T follicular helper cell (primary cell): ENCODE measurements around the gene METTL1.
A peak's percentile ranks its signal among the peaks of the same experiment; 100 is the strongest.
"Not testable (repeated sequence)": the region's sequence is repeated elsewhere in the genome, so short reads cannot be mapped to it uniquely, and the experiment has no call there.

Experiments
- DNase-seq: peaks from one replicate; pipeline ENCODE4 v3.0.0-alpha.2; 2020; ENCODE audit warnings: low read depth

The METTL1 gene

DNA sequence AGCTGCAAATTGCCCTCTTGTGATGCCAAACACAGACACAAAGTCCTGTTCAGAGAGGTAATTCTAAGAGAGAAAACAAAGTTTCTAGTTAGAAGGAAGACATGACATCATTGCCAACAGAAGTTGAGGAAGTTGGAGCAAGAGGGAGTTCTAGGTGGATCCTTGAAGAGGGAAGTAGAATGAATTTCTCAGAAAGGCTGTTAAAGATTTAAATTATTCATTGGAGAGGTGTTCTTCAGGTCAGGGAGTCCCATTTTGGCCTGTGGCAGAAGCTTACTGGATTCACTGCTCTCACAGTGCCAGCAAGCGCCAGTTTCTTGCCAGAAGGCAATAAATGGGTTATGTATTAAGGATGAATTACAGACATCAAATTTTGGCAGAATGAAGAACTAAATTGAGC is 26.0 kb upstream of the METTL1 start:
- DNase-seq, result no peak

DNA sequence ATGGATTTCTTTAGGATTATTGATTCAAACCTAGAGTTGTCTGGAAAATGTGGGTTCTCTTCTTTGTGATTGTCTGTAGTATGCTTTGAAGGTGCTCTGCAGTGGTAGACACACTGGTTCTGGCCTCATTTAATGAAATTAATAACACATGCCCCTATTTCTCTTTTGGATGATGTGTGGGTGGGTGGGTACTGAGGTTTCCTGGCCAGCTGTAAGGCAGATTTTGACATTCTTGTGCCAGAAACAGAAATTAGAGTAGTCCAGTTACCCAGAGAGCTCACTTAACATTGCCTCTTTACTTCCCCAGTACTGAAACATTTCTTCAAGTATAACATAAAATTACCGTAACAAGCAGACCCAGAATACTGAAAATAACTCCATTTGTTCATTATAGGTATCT is 25.1 kb upstream of the METTL1 start:
- DNase-seq, result no peak

DNA sequence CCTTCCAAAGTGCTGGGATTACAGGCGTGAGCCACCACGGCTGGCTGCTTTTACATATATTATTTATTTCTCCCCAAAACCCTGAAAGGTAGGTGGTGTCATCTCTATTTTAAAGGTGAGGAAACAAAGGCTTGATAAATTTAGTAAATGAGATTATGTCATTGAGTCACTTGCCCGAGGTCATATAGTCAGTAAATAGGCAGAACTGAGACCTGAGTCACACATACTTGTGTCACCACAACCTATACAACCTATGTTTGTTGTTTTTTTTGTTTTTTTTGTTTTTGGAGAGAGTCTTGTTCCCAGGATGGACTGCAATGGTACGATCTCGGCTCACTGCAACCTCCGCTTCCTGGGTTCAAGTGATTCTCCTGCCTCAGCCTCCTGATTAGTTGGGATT is 23.4 kb upstream of the METTL1 start:
- no peak for DNase-seq

DNA sequence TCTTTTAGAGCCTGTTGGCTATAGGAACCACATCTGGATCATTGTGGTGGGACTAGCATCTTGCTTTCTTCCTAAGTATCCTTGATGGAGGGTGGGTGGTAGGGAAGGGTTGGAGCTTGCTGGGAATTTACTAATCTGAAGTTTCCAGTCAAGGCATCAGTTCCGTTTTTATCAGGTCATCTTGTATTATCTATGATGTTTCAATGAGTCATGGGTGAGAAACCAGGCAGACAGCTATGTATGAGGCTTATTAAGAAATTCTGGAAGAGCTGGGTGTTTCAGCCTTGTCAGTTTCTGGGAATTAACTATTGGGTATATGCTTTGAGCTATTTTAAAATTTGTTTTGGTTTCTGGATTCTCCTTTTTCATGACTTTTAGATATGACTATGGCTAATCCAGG is 22.0 kb upstream of the METTL1 start:
- DNase-seq, result no peak

DNA sequence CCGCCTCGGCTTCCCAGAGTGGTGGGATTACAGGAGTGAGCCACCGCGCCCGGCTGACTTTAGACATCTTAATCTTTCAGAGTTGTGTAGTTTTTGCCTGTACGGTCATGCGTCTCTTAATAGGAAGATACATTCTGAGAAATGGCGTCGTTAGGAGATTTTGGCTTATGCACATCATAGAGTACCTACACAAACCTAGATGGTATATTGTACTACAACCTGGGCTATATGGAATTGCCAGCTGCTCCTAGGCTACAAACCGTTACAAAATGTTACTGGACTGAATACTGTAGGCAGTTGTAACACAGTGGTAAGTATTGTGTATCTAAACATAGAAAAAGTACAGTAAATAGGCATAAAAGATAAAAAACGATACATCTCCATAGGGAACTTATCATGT is 12.0 kb upstream of the METTL1 start:
- DNase-seq, result no peak

DNA sequence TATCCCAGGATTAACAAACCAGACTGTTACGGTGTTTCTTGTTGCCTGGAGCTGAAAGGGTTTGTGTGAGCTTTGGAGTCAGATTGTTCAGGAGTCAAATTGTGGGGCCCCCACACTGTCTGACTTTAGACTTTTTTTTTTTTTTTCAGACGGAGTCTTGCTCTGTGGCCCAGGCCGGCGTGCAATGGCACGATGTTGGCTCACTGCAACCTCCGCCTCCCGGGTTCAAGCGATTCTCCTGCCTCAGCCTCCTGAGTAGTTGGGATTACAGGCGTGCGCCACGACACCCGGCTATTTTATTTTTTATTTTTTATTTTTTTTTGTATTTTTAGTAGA is 11.5 kb upstream of the METTL1 start:
- no peak for DNase-seq

DNA sequence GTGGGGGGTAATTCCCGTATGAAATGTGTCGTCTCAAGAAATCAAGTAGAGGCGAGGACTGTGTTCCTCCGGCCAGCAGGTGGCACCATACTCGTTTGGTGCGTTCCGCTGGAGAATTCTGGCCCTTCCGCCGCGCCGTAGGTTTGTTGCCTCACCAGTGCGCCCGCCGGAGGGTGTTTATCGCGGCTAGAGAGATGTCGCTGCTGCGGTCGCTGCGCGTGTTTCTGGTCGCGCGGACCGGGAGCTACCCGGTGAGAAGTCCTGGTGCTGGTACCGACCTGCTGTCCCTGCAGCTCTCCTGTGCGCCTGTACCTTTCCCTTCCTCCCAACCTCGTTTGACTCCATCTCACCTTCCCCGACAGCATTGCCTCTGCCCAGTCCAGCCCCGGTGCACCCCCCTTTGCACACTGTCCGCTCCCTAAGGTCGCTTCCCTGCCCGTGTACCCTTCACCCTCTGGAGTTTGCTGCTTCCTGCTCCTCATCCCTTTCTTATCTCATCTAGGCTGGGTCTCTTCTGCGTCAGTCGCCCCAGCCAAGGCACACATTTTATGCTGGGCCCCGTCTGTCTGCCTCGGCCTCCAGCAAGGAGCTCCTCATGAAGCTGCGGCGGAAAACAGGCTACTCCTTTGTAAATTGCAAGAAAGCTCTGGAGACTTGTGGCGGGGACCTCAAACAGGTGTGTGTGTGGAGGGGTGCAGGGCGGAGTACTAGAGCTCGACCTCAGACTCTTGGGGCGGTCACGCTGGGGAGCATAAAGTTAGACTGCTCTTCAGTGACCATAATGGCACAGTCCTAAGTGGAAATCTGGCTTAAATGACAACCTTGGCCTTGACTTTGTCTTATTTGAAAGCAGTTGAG is 10.9 kb upstream of the METTL1 start, which contains the start of gene TSFM:
Gene TSFM (plus strand): TSS at position 180 of the 858 bp plus-strand sequence. CDS start 15 bp downstream, at position 195.
- DNase-seq, result peak; percentile 95

DNA sequence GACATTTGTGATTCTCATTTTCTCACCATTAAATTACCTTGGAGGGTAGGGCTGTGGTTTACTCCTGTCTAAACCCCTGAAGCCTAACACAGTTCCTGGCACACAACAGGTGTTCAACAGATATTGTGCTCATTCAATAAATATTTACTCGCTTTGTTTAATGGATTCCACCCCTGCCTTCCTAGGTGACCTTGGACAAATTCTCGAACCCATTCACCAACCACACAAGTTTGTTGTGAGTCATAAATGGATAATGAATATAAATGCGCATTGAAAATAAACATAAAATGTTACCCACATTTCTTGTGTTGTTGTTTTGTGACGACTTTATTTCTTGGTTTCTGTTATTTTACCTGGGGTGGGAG is 10.3 kb upstream of the METTL1 start:
- no peak for DNase-seq

DNA sequence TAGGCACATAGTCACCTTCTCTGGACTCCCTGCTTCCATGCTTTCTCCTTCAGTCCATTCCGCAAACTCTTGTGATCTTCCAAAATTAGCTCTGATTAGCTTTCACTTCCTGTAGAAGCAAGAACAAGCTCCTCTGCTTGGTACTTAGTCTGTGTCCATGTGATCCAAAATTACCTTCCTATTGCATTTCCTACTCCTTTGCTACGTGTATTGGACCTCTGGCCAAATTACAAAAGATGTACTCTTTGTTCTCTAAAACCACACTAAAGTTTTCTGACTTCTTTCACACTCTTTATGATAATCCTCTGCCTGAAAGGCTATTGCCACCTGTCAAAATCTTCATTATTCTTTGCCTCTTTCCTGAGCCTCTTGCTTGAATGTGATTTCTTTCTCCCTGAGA is 9.9 kb upstream of the METTL1 start:
- no peak for DNase-seq

DNA sequence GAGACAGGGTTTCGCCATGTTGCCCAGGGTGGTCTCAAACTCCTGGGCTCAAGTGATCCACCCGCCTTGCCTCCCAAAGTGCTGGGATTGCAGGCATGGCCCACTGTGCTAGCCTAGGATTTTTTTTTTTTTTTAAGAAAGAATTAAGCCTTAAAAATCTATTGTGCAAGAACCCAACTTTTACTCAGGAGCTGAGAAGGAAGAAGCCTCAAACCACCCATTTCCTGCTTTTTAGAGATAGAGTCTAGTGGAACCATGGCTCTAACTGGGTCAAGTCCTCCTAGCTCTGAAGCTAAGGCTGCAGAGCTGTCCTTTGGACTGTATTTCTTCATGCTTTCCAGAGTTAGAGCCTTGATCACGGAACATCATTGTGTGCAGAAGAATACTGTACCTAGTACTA is 9.3 kb upstream of the METTL1 start:
- no peak for DNase-seq

DNA sequence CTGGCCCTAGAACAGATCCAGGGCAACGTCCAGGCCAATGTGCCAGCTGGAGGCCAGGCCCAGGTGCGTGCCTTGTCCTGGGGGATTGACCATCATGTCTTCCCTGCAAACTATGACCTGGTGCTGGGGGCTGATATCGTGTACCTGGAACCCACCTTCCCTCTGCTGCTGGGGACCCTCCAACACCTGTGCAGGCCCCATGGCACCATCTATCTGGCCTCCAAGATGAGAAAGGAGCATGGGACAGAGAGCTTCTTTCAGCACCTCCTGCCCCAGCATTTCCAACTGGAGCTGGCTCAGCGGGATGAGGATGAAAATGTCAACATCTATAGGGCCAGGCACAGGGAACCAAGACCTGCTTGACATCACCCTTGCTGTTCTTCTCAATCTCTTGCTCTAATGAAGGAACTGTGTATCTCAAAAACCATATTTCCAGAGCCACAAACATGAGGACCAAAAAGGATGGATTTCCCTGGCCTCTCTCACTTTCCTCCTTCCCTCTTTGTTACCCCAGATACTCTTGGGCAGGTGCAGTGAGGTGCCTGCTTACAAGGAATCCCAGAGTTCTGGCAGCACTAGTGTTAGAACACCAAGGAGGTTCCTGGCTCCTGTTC is 8.5 kb upstream of the METTL1 start:
- DNase-seq, result no peak

DNA sequence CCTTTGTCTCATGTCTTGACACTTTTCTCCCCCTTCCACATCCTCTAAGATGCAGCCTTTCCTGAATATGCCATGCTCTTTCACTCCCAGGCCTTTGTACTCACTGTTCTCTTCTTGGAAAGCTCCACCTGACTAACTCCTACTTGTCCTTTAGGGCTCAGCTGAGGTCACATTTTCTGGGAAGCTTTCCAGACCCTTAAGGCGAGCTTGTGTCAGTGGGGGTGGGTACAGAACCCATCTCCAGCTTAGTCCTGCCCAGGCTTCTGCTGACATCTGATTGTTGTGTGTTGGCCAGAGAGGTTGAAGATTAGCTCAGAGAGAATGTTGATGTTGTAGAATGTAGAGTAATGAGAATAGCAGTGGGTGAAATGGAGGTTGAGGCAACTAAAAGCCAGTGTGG is 7.8 kb upstream of the METTL1 start:
- DNase-seq, result no peak

DNA sequence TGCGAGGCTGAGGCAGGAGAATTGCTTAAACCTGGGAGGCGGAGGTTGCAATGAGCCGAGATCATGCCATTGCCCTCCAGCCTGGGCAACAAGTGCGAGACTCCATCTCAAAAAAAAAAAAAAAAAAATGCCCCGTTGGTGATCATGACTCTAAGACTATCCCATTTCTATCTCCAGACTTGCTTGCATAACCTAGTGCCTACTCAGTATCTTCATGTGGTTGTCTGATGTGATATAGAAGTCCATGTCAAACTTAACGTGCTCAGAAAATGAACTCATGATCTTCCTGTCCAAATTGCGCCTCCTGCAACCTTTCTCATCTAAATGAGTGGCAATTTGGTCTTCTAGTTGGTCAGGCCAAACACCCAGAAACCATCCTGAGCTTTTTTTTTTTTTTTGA is 6.0 kb upstream of the METTL1 start:
- DNase-seq, result no peak

DNA sequence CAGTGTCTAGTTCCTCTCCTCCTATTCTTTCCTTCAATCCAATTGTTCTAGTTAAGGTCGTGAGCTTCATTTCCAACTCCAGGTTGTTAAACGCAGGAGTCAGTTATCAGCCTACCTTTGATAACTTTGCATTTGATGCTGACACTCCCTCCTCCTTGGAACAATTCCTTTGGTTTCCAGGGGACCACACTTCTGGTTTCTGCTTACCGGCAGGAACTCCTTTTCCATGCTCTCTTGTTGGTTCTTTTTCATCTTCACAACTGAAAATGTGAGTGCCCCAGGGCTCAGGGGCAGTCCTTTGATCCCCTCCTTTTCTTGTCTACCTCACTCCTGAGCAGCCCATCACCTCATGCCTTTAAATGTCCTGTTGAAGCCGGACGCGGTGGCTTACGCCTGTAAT is 5.5 kb upstream of the METTL1 start:
- DNase-seq, result no peak

DNA sequence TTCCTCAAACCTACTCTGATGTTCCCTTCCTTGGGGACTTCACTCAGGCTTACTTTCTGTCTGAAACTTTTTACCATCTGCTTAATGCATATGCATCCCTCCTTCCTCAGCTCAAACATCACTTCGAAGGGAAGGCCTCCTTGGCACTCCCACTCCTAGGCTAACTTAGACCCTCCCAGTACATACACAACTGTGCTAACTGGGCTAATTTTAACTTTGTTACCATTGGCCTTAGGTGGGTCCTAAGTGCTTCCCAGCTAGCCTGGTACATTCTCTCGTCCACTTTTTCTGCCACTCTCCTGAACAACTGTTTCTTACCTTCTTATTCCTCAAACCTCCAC is 4.3 kb upstream of the METTL1 start:
- no peak for DNase-seq

DNA sequence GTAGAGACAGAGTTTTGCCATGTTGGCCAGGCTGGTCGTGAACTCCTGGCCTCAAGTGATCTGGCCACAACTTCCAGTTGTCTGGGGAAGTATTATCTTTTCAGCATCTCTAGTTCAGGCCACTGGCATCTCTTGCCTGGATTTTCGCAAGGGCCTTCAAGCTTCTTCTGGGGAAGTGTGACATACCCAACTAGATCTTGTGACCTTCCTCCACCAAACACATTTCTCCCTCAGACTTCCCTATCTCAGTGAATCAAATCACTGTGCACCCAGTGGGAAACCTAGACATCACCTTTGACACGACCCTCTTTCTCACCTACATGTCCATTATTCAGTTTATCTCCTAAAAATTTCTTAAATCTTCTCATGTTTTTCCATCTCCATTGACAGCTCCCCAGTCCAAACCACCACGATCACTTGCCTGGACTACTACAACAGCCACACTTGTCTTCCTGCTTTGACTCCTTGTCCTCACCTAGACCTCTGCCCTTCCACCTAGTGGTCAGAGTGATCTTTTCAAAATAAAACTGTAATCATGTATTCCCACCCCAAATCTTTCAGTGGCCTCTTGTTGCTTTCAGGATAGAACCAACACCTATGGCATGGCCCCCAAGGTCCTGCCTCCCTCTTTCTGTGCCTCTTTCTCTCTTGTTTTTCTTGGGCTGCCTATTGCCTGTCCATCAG is 3.8 kb upstream of the METTL1 start:
- no peak for DNase-seq

DNA sequence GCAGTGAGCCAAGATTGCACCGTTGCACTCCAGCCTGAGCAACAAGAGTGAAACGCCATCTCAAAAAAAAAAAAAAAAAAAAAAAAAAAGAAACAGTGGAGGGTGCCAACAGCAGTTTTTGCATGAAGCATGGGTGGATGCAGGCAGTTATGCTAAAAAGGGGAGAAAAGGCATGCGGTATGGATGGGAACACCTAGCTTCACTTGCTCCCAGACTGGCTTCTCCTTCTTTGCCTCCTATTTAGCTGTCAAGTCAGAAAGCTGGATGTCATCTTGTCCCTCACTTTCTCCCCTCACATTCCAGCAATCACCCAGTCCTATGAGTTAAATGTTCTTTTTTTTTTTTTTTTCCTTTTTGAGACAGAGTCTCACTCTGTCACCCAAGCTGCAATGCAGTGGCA is 3.1 kb upstream of the METTL1 start:
- no peak for DNase-seq

DNA sequence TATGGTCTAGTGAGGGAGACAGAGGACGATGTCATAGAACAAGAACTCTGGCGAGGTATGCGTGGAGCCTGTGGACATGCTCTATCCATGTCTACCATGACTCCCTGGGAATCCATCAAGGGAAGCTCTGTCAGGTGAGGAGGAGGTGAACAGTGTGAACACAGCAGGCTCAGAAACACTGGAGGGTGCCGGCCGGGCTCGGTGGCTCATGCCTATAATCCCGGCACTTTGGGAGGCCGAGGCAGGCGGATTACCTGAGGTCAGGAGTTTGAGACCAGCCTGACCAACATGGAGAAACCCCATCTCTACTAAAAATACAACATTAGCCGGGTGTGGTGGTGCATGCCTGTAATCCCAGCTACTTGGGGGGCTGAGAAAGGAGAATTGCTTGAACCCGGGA is 2.7 kb upstream of the METTL1 start:
- not testable (repeated sequence) for DNase-seq

DNA sequence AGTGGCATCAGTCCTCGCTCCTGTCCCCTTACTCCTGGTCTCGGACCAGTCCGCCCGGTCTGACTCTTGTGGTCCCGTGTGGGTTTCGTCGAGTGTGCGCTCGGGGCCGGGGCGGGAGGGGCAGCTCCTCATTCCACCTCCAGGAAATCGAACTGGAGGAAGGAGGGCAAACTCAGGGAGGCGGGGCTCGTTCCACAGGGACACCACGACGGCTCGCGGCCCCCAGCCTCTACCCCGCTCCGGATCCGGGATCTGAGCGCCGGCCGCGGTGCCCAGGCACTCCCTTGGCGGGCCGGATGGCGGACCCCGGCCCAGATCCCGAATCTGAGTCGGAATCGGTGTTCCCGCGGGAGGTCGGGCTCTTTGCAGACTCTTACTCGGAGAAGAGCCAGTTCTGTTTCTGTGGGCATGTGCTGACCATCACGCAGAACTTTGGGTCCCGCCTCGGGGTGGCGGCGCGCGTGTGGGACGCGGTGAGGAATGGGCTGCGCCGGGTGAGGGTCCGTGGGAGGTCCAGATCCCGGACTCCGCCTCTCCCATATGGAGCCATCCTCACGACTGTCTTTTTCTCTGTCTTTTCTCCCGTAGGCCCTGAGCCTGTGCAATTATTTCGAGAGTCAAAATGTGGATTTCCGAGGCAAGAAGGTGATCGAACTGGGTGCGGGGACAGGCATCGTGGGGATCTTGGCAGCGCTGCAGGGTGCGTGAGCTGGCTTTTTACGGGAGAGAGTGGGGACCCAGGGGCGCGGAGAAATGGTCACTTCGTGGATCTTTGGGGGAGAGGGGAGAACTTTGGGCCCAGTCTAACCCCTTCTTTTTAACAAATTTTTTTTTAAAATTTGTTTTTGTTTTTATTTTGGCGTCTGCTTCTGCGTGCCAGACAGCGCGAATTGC is 771 bp upstream of the METTL1 start, which contains the start of gene EEF1AKMT3:
Gene EEF1AKMT3 (plus strand): TSS at position 186 of the 894 bp plus-strand sequence. CDS start 111 bp downstream, at position 297.
- DNase-seq, result no peak

DNA sequence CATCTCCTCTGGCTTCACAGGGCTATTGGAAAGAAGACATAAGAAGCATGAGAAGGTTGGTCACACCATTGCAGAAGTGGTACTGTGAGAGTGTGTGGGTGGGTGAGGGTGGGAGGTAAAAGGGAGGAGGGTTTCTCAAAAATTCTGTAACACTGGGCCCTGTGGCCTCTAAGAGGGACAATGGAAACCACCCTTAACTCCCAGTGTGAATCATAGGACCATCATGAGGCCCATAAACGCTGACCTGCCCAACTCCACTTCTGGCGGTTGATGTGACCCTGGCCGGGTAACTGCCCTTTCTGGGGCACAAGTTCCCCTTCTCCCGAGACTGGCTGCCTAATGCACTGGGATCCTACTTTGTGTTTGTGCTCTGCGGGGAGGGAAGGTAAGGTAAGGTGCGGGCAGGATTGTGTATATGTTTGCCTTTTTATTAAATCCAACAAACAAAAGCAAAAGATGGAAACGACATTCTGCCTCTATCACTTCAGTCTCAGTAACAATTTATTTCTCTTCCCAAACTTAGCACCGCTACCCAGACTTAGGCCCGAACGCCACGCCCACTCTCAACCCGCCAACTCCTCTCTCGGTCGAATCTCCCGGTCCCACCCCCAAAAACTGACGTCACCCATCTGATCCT is 551 bp downstream of the METTL1 start:
- DNase-seq, result peak; percentile 73

DNA sequence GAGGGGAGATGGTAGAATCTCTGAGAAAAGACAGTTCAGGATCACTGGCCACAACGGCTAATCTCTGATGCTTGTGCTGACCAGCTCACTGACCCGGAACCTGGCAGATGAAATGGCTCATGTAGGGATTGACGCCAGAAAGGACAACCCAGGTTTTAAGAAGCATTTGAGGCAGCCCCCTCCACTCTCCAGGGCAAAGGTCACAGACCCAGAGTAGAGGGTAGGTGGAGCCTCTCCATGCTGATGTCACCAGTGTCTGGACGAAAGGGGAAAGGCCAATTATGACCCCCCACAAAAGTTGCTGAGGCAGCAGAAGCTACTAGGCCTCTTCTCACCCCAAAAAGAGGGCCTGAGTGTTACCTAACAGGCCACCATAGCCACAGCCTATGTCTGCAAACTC is 1.2 kb downstream of the METTL1 start:
- no peak for DNase-seq

DNA sequence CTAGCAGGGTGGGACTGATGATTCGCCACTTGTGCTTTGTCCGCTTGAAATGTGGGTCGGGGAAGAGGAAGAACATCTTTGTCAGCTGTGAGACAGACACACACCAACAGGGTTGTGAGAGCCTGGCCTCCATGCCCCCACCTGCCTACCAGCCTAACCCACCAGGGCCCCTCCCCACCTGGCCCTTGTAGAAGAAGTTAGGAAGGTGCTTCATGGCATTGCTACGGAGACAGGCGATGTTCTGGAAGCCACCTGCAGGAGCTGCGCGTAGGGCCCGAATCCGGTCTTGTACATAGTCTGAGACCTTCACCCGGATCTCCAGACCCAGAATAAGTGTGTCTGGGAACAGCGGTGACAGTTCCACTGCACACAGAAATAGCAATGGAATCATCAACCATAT is 2.3 kb downstream of the METTL1 start:
- DNase-seq, result no peak
